Fibroblast of lung (primary cell): ENCODE data around the gene CYTH1.

Experiments used
- CTCF ChIP-seq, 2 donors: IDR thresholded peaks in 1 of 2; conservative IDR thresholded peaks in 1 of 2; 1 replicate in 1 of 2; 2 replicates in 1 of 2; pipeline ENCODE4 v1.5.1; 2011 to 2012; ENCODE audit warnings: low read length in 2 of 2, control low read depth in 1 of 2, inconsistent platforms in 1 of 2, low read depth in 1 of 2, mild to moderate bottlenecking in 1 of 2
- EZH2 ChIP-seq: IDR thresholded peaks from 2 replicates; pipeline ENCODE4 v1.5.1; 2012; ENCODE audit warnings: low read length, control low read depth, mild to moderate bottlenecking; ENCODE audit errors: missing control alignments

- TF ChIP-seq CTCF (conservative IDR thresholded peaks at IDR 0.05 in 1 of 2, IDR thresholded peaks at IDR 0.05 in 1 of 2; ENCODE audit: low read depth in 1 of 2, low read length in 2 of 2) (no peak), EZH2 (no peak)
These were observed 115.8 kb downstream of the CYTH1 start for GRCh38 chr17:78665952-78666920.
